ENCODE results near the gene PDIA6. TPM values are rescaled to one million over a fixed set of nuclear protein-coding genes. Genes with fewer than 3 reads are reported as not detected.

PDIA6 gene
- total and polyA plus RNA-seq, 12 donors = 28.6 to 544 (median 142) TPM

- Histone ChIP-seq H3K9me3 (replicated peaks in 1 of 3) (no peaks in the 10 kb centered on the region), H3K27ac (no peak overlapping the region), H3K4me1 (replicated peaks in 1 of 2) (no peaks in the 10 kb centered on the region), H3K4me3 (no peak overlapping the region), H3K36me3 (replicated peaks in 1 of 2) (no peaks in the 10 kb centered on the region), H3K27me3 (no peaks in the 10 kb centered on the region)
- TF ChIP-seq POLR2A (IDR thresholded peaks at IDR 0.05) = no peak
- TF ChIP-seq, protein P1, sequence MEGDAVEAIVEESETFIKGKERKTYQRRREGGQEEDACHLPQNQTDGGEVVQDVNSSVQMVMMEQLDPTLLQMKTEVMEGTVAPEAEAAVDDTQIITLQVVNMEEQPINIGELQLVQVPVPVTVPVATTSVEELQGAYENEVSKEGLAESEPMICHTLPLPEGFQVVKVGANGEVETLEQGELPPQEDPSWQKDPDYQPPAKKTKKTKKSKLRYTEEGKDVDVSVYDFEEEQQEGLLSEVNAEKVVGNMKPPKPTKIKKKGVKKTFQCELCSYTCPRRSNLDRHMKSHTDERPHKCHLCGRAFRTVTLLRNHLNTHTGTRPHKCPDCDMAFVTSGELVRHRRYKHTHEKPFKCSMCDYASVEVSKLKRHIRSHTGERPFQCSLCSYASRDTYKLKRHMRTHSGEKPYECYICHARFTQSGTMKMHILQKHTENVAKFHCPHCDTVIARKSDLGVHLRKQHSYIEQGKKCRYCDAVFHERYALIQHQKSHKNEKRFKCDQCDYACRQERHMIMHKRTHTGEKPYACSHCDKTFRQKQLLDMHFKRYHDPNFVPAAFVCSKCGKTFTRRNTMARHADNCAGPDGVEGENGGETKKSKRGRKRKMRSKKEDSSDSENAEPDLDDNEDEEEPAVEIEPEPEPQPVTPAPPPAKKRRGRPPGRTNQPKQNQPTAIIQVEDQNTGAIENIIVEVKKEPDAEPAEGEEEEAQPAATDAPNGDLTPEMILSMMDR (IDR thresholded peaks at IDR 0.05) = no peak
- DNase-seq = no peak
- WGBS, 4 donors = 86 to 90% (median 89%) methylated on average over 5 of the region's 5 CpGs
- intact Hi-C loops (cut with DNase I) = no loop called here
Observed at GRCh38 chr2:10752236-10752635, 60.3 kb downstream of the PDIA6 start.

- 77 to 83% (median 81%) methylated on average over 6 of the region's 6 CpGs for WGBS, 4 donors
- intact Hi-C loops (cut with DNase I) = no loop called here
- Histone ChIP-seq H3K36me3 (replicated peaks in 1 of 2) (no peaks in the 10 kb centered on the region), H3K4me3 (no peak overlapping the region), H3K27ac (no peak overlapping the region), H3K9me3 (replicated peaks in 1 of 3) (no peaks in the 10 kb centered on the region), H3K27me3 (no peaks in the 10 kb centered on the region), H3K4me1 (replicated peaks in 1 of 2) (no peaks in the 10 kb centered on the region)
- DNase-seq = no peak
- TF ChIP-seq POLR2A (IDR thresholded peaks at IDR 0.05) = no peak
- TF ChIP-seq, protein P1 (IDR thresholded peaks at IDR 0.05) = no peak
Observed at GRCh38 chr2:10750610-10751009, 62.0 kb downstream of the PDIA6 start.

DNA sequence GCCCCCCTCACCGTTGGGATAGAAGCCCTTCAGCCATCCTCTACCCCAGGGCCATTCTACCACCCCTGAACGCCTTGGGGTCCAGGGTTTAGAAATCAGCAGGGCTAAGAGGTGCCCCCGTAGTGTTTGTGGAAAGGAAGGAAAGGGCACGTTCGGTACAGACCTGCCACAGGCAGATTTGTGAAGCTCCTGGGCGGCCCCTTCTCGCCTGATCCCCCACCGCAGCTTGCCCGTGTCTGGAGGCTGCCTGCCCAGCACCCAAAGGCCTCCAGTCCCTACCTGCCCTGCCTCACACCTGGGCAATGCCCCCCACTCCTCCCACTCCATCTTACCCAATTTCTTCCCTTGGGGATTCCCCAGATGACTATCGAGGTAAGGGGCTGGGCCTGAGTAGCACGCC lies 69.9 kb downstream of the PDIA6 start:
- TF ChIP-seq, protein P1 (IDR thresholded peaks at IDR 0.05) = no peak
- no peak for TF ChIP-seq POLR2A (IDR thresholded peaks at IDR 0.05)
- H3K27ac ChIP-seq = no peak overlapping the region
- WGBS, 4 donors = 85 to 92% (median 87%) methylated on average over 11 of the region's 11 CpGs
- no peaks in the 10 kb centered on the region for H3K27me3 ChIP-seq
- no peak for DNase-seq
- H3K4me1 ChIP-seq (replicated peaks in 1 of 2) = no peaks in the 10 kb centered on the region
- intact Hi-C loops (cut with DNase I) = no loop called here
- no peak overlapping the region for H3K4me3 ChIP-seq
- H3K9me3 ChIP-seq (replicated peaks in 1 of 3) = no peaks in the 10 kb centered on the region
- no peaks in the 10 kb centered on the region for H3K36me3 ChIP-seq (replicated peaks in 1 of 2)

DNA sequence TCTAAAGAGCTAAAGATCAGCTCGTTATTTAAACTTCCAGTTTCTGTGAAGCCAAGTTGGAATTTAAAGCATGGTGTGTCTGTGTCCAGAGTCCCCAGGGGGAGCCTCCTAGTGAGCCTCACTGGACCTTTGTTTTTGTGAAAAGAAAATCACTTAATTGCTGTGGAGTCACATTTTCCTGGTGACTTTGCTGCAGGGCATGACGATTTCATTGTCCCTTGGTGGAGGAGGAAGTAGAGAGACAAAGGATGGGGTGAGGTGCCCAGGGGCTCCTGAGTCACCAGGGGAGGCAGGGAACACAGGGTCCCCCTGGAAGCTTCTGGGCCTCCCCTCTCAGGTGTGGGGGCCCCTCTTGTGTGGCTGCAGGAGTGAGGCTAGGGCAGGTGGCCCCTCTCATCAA lies 71.4 kb downstream of the PDIA6 start:
- Histone ChIP-seq H3K27ac (no peak overlapping the region), H3K27me3 (no peaks in the 10 kb centered on the region), H3K9me3 (replicated peaks in 1 of 3) (no peaks in the 10 kb centered on the region), H3K4me1 (replicated peaks in 1 of 2) (no peaks in the 10 kb centered on the region), H3K36me3 (replicated peaks in 1 of 2) (no peaks in the 10 kb centered on the region), H3K4me3 (no peak overlapping the region)
- intact Hi-C loops (cut with DNase I) = no loop called here
- WGBS, 4 donors = 52 to 83% (median 66%) methylated on average over 2 of the region's 2 CpGs
- TF ChIP-seq, protein P1 (IDR thresholded peaks at IDR 0.05) = no peak
- no peak for TF ChIP-seq POLR2A (IDR thresholded peaks at IDR 0.05)
- no peak for DNase-seq
